ENCODE measurements around the gene OR2T29. TPM values are rescaled to one million over a fixed set of nuclear protein-coding genes. Genes with fewer than 3 reads are reported as not detected.

The OR2T29 gene
- total RNA-seq, 1 donor from 2014 or later = not detected

GRCh38 chr1:248596615-248597014 lies 34.0 kb upstream of the OR2T29 start:
- peaks cover 2% of the 10 kb centered on the region for H3K36me3 Mint-ChIP-seq (ENCODE audit: insufficient read depth)
- peaks cover 52% of the 10 kb centered on the region for H3K9me3 Mint-ChIP-seq (ENCODE audit: low read depth)

GRCh38 chr1:248593226-248593625 lies 30.7 kb upstream of the OR2T29 start:
- Mint-ChIP-seq H3K36me3 (ENCODE audit: insufficient read depth) (peaks cover 2% of the 10 kb centered on the region), H3K4me1 (ENCODE audit: low read depth) (no peaks in the 10 kb centered on the region), H3K4me3 (ENCODE audit: low read depth) (no peak overlapping the region), H3K27me3 (no peaks in the 10 kb centered on the region), H3K9me3 (ENCODE audit: low read depth) (peaks cover 55% of the 10 kb centered on the region), H3K27ac (no peak overlapping the region)
- TF ChIP-seq, protein P1, sequence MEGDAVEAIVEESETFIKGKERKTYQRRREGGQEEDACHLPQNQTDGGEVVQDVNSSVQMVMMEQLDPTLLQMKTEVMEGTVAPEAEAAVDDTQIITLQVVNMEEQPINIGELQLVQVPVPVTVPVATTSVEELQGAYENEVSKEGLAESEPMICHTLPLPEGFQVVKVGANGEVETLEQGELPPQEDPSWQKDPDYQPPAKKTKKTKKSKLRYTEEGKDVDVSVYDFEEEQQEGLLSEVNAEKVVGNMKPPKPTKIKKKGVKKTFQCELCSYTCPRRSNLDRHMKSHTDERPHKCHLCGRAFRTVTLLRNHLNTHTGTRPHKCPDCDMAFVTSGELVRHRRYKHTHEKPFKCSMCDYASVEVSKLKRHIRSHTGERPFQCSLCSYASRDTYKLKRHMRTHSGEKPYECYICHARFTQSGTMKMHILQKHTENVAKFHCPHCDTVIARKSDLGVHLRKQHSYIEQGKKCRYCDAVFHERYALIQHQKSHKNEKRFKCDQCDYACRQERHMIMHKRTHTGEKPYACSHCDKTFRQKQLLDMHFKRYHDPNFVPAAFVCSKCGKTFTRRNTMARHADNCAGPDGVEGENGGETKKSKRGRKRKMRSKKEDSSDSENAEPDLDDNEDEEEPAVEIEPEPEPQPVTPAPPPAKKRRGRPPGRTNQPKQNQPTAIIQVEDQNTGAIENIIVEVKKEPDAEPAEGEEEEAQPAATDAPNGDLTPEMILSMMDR (IDR thresholded peaks at IDR 0.05; ENCODE audit: unreplicated experiment) = no peak
- no peak for DNase-seq (ENCODE audit: low spot score, unreplicated experiment)

More at GRCh38 chr1:248596615-248597014, 34.0 kb upstream of the OR2T29 start:
- Mint-ChIP-seq H3K4me1 (ENCODE audit: low read depth) (no peaks in the 10 kb centered on the region), H3K27me3 (no peaks in the 10 kb centered on the region), H3K4me3 (ENCODE audit: low read depth) (no peak overlapping the region), H3K27ac (no peak overlapping the region)
- no peak for DNase-seq (ENCODE audit: low spot score, unreplicated experiment)
- TF ChIP-seq, protein P1 (IDR thresholded peaks at IDR 0.05; ENCODE audit: unreplicated experiment) = no peak

DNA sequence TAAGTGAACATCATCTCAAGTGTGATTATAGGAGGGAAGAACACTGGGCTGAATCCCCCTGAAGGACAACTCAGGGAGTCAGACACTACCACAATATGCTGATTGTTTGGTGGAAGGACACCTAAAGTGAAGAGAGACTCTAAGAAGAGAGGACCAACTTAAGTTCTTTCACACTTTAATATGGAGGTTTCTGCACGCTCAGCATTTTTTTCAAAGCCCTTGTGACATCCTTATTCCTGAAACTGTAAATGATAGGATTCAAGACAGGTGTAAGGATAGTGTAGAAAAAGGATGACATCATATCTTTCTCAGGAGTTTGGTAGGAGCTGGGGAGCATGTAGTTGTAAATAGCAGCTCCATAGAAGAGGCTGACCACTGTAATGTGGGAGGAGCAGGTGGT lies 30.1 kb upstream of the OR2T29 start:
- no peak for DNase-seq (ENCODE audit: low spot score, unreplicated experiment)
- Mint-ChIP-seq H3K9me3 (ENCODE audit: low read depth) (peaks cover 60% of the 10 kb centered on the region), H3K4me1 (ENCODE audit: low read depth) (no peaks in the 10 kb centered on the region), H3K27ac (no peak overlapping the region), H3K36me3 (ENCODE audit: insufficient read depth) (peaks cover 2% of the 10 kb centered on the region), H3K27me3 (no peaks in the 10 kb centered on the region), H3K4me3 (ENCODE audit: low read depth) (no peak overlapping the region)
- TF ChIP-seq, protein P1 (IDR thresholded peaks at IDR 0.05; ENCODE audit: unreplicated experiment) = no peak

DNA sequence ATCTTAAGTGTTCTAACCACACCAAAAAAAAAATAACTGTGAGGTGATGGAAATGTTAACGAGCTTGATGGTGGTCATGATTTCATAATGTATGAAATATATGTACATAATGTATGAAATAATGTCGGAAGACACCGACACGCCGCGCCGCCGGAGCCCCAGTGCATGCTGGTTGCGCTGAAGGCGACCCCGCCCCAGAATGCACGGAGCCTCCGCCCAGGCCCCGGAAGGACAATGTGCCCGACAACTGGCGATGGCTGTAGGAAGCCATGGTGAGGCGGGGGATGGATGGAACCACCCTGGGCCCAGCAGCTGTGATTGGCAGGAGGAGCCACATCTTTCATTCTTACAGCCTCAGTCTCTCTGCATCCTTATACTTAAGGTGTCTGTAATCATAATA lies 27.5 kb upstream of the OR2T29 start:
- TF ChIP-seq, protein P1 (IDR thresholded peaks at IDR 0.05; ENCODE audit: unreplicated experiment) = no peak
- no peaks in the 10 kb centered on the region for H3K27me3 Mint-ChIP-seq
- no peak for DNase-seq (ENCODE audit: low spot score, unreplicated experiment)
- H3K4me3 Mint-ChIP-seq (ENCODE audit: low read depth) = no peak overlapping the region
- H3K9me3 Mint-ChIP-seq (ENCODE audit: low read depth) = peaks cover 64% of the 10 kb centered on the region
- H3K36me3 Mint-ChIP-seq (ENCODE audit: insufficient read depth) = peaks cover 2% of the 10 kb centered on the region
- H3K4me1 Mint-ChIP-seq (ENCODE audit: low read depth) = no peaks in the 10 kb centered on the region
- no peak overlapping the region for H3K27ac Mint-ChIP-seq

GRCh38 chr1:248589334-248589733 lies 26.8 kb upstream of the OR2T29 start:
- Mint-ChIP-seq H3K4me1 (ENCODE audit: low read depth) (no peaks in the 10 kb centered on the region), H3K4me3 (ENCODE audit: low read depth) (no peak overlapping the region), H3K27me3 (no peaks in the 10 kb centered on the region), H3K36me3 (ENCODE audit: insufficient read depth) (peaks cover 3% of the 10 kb centered on the region), H3K9me3 (ENCODE audit: low read depth) (peaks cover 63% of the 10 kb centered on the region), H3K27ac (no peak overlapping the region)
- TF ChIP-seq, protein P1 (IDR thresholded peaks at IDR 0.05; ENCODE audit: unreplicated experiment) = no peak
- no peak for DNase-seq (ENCODE audit: low spot score, unreplicated experiment)

Data from progenitor cell of endocrine pancreas (in vitro differentiated cells).